Type B pancreatic cell (in vitro differentiated cells): ENCODE results near the gene TMEM245. TPM values are rescaled to one million over a fixed set of nuclear protein-coding genes. Genes with fewer than 3 reads are reported as not detected.

Experiments
- DNase-seq: peaks from one replicate; pipeline ENCODE4 v3.0.0; 2021; ENCODE audit warnings: mixed read lengths; ENCODE audit not compliant: unreplicated experiment; ENCODE audit errors: extremely low spot score
- H3K27ac Mint-ChIP-seq: 2 replicates; pipeline ENCODE4 v1.8.0; 2021; ENCODE audit warnings: mild to moderate bottlenecking, mixed read lengths
- H3K27me3 Mint-ChIP-seq: 2 replicates; pipeline ENCODE4 v1.8.0; 2021; ENCODE audit warnings: mixed read lengths
- H3K36me3 Mint-ChIP-seq: 2 replicates; pipeline ENCODE4 v1.8.0; 2021; ENCODE audit warnings: mixed read lengths
- H3K4me1 Mint-ChIP-seq: one replicate; pipeline ENCODE4 v1.8.0; 2021; ENCODE audit warnings: mixed read lengths; ENCODE audit not compliant: unreplicated experiment
- H3K4me3 Mint-ChIP-seq: 2 replicates; pipeline ENCODE4 v1.8.0; 2021; ENCODE audit warnings: mild to moderate bottlenecking, mixed read lengths
- H3K9me3 Mint-ChIP-seq: 2 replicates; pipeline ENCODE4 v1.8.0; 2021; ENCODE audit warnings: mixed read lengths
- total RNA-seq: library from RNA; stranded (reverse); gene quantifications from 2 replicates; pipeline ENCODE4 v1.2.1, GENCODE V29; 2021; ENCODE audit warnings: low replicate concordance
- TF ChIP-seq, protein P1 (sequence below): fragments of 200-600 bp; sonication (generic); conservative IDR thresholded peaks from 2 replicates; pipeline ENCODE4 v1.5.0; 2021; ENCODE audit warnings: antibody characterized with exemption, mild to moderate bottlenecking

Gene TMEM245
- total RNA-seq, 1 donor from 2014 or later: 44.4 TPM

- DNase-seq: no peak
Measured at GRCh38 chr9:109098960-109099308, 20.8 kb downstream of the TMEM245 start.

DNA sequence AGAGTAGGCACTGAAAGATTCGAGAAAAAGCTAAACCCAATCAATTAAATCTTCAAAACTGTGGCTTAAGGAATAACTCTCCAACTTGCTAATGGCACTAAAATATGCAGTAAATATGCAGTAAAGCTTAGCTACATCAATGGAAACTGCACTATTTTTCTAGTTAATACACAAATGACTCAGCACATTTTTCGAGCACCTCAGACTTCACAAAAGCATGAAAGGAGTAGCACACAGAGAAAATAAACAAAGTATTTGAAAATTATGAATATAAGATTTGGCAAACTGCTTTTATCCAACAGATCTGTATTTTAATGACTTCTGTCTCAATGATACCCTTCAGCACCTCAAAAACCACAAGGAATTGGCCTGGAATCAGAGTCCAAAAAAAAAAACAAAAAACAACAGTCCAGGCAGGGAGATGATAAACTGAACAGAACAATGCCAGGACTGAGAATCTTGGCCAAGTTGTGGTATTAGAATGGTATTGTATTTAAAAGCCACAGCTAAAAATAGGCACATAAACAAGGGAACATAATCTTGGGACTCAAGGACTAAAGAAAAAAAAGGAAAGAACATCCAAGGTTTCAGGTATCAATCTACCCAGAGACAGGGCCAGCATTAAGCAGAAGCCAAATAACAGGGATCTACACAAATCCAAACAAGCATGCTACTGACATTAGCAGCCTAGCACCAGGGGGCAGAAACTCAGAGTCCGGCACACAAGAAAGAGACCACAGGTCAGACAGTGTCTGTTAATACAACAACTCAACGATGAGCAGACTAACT is 21.4 kb downstream of the TMEM245 start:
- peak overlapping the region; percentile 9 for H3K4me3 Mint-ChIP-seq
- peak overlapping the region; percentile 91 for H3K27ac Mint-ChIP-seq
- TF ChIP-seq, protein P1, sequence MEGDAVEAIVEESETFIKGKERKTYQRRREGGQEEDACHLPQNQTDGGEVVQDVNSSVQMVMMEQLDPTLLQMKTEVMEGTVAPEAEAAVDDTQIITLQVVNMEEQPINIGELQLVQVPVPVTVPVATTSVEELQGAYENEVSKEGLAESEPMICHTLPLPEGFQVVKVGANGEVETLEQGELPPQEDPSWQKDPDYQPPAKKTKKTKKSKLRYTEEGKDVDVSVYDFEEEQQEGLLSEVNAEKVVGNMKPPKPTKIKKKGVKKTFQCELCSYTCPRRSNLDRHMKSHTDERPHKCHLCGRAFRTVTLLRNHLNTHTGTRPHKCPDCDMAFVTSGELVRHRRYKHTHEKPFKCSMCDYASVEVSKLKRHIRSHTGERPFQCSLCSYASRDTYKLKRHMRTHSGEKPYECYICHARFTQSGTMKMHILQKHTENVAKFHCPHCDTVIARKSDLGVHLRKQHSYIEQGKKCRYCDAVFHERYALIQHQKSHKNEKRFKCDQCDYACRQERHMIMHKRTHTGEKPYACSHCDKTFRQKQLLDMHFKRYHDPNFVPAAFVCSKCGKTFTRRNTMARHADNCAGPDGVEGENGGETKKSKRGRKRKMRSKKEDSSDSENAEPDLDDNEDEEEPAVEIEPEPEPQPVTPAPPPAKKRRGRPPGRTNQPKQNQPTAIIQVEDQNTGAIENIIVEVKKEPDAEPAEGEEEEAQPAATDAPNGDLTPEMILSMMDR: peak; percentile 53
- DNase-seq: no peak
- H3K9me3 Mint-ChIP-seq: no peaks in the 10 kb centered on the region
- peaks cover 28% of the 10 kb centered on the region for H3K36me3 Mint-ChIP-seq
- H3K27me3 Mint-ChIP-seq: no peaks in the 10 kb centered on the region
- peaks cover 42% of the 10 kb centered on the region for H3K4me1 Mint-ChIP-seq

More at GRCh38 chr9:109098960-109099308, 20.8 kb downstream of the TMEM245 start:
- Mint-ChIP-seq H3K36me3 (peaks cover 31% of the 10 kb centered on the region), H3K27ac (peak overlapping the region; percentile 91), H3K4me3 (peak overlapping the region; percentile 4), H3K4me1 (peaks cover 42% of the 10 kb centered on the region), H3K27me3 (no peaks in the 10 kb centered on the region), H3K9me3 (no peaks in the 10 kb centered on the region)
- TF ChIP-seq, protein P1: no peak

- Mint-ChIP-seq H3K36me3 (peaks cover 28% of the 10 kb centered on the region), H3K27ac (peak overlapping the region; percentile 52), H3K27me3 (no peaks in the 10 kb centered on the region), H3K4me1 (peaks cover 37% of the 10 kb centered on the region), H3K9me3 (no peaks in the 10 kb centered on the region), H3K4me3 (peak overlapping the region; percentile 10)
- no peak for DNase-seq
- TF ChIP-seq, protein P1: no peak
Measured at GRCh38 chr9:109097146-109097545, 22.6 kb downstream of the TMEM245 start.

DNA sequence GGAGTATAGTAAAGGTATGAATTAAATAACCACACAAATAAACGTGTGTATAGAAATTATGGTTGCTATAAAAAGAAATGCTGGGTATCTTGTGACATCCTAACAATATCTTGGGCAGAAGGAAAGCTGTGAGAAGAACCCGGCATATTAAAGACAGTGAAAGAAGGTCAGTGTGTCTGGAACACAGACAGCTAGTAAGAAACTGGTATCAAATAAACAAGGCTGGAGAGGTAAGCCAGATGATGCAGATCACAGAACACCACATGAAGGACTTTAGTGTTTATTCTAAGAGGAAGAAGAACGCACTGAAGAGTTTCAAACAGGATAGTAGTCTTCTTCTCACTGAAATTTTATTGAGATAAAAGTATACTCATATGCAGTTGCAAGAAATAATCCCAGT is 24.4 kb downstream of the TMEM245 start:
- no peak overlapping the region for H3K27ac Mint-ChIP-seq
- peaks cover 35% of the 10 kb centered on the region for H3K36me3 Mint-ChIP-seq
- H3K4me1 Mint-ChIP-seq: peaks cover 32% of the 10 kb centered on the region

DNA sequence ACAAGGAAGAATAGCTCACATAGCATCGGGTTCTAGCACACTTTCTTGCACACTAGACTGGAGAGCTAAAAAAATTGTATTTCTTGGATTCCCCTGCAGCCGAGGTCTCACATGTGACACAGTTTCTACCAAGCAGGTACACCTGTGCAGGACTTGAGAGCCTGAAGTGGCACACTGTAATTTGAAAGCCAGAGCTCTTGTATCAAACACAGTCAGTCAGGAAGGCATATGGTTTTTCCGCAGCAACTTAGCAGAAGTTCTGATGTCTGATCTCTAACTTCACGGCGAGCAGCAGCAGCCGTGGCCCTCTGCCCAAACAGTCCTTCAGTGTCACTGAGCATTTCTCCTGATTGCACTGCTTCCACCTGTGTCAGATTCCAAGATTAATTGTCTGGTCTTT is 25.5 kb downstream of the TMEM245 start:
- no peaks in the 10 kb centered on the region for H3K27me3 Mint-ChIP-seq
- peaks cover 35% of the 10 kb centered on the region for H3K36me3 Mint-ChIP-seq
- TF ChIP-seq, protein P1: no peak
- peak overlapping the region; percentile 16 for H3K4me3 Mint-ChIP-seq
- no peaks in the 10 kb centered on the region for H3K9me3 Mint-ChIP-seq
- H3K27ac Mint-ChIP-seq: peak overlapping the region; percentile 30
- H3K4me1 Mint-ChIP-seq: peaks cover 32% of the 10 kb centered on the region
- DNase-seq: no peak

More for the DNA sequence above, 24.4 kb downstream of the TMEM245 start:
- TF ChIP-seq, protein P1: no peak
- H3K27me3 Mint-ChIP-seq: no peaks in the 10 kb centered on the region
- no peaks in the 10 kb centered on the region for H3K9me3 Mint-ChIP-seq
- H3K4me3 Mint-ChIP-seq: no peak overlapping the region
- no peak for DNase-seq
